Measurements from ENCODE around the gene SLC16A10. TPM values are rescaled to one million over a fixed set of nuclear protein-coding genes. Genes with fewer than 3 reads are reported as not detected.
"Not testable (repeated sequence)": the region's sequence is repeated elsewhere in the genome, so short reads cannot be mapped to it uniquely, and the experiment has no call there.

Gene SLC16A10
- polyA plus RNA-seq, 3 donors: 0.05 to 0.15 TPM; not detected in 1

GRCh38 chr6:111129013-111129412 lies 41.7 kb downstream of the SLC16A10 start:
- H3K36me3 Mint-ChIP-seq: no peaks in the 10 kb centered on the region
- no CpG with 5 or more reads among the region's 1 CpG for WGBS (ENCODE audit: insufficient coverage)
- no peaks in the 10 kb centered on the region for H3K4me1 Mint-ChIP-seq
- no peak for DNase-seq
- no peak overlapping the region for H2AFZ ChIP-seq (ENCODE audit: insufficient read depth, low read depth, low read length, poor library complexity, severe bottlenecking)
- no peaks in the 10 kb centered on the region for H3K79me2 ChIP-seq (ENCODE audit: insufficient read depth, low read length)
- peaks cover 0 to 2% (median 0%) of the 10 kb centered on the region in 7 donors for H3K9me3 Mint-ChIP-seq
- H3K4me2 ChIP-seq (replicated peaks; ENCODE audit: extremely low read depth, low read length, poor library complexity, severe bottlenecking): no peak overlapping the region
- no peak overlapping the region for H3K27ac ChIP-seq (ENCODE audit: low read depth in 1 of 2, low read length in 2 of 2)
- no peak overlapping the region for H3K9ac ChIP-seq (ENCODE audit: insufficient read depth, low read length, poor library complexity, severe bottlenecking)
- no peaks in the 10 kb centered on the region for H3K9me3 ChIP-seq (replicated peaks in 1 of 2; ENCODE audit: control insufficient read depth in 1 of 2, insufficient read depth in 1 of 2, low read length in 2 of 2)
- H3K27me3 ChIP-seq (ENCODE audit: control insufficient read depth in 2 of 2, insufficient read depth in 2 of 2, low read length in 2 of 2): no peaks in the 10 kb centered on the region
- no peaks in the 10 kb centered on the region for H3K4me1 ChIP-seq (ENCODE audit: control insufficient read depth in 1 of 2, insufficient read depth in 2 of 2, low read length in 2 of 2)
- no peaks in the 10 kb centered on the region for H3K36me3 ChIP-seq (replicated peaks in 1 of 2; ENCODE audit: control insufficient read depth in 1 of 2, insufficient read depth in 2 of 2, low read length in 2 of 2)
- H4K20me1 ChIP-seq (ENCODE audit: insufficient read depth, low read length): no peaks in the 10 kb centered on the region
- peak overlapping the region in 1 of 7 donors; percentile 70 for H3K27ac Mint-ChIP-seq
- no peak for TF ChIP-seq CTCF (IDR thresholded peaks at IDR 0.05)
- no peak overlapping the region for H3K4me3 ChIP-seq (replicated peaks in 1 of 3; ENCODE audit: low read depth in 2 of 3, low read length in 3 of 3)
- intact Hi-C loops (cut with micrococcal nuclease): no loop called here
- peaks cover 0 to 2% (median 1%) of the 10 kb centered on the region in 3 donors for H3K27me3 Mint-ChIP-seq (ENCODE audit: low read depth in 3 of 3)
- H3K4me3 Mint-ChIP-seq: no peak overlapping the region

GRCh38 chr6:111131018-111131417 lies 43.7 kb downstream of the SLC16A10 start:
- H3K4me1 Mint-ChIP-seq; H3K27me3 ChIP-seq (ENCODE audit: control insufficient read depth in 2 of 2, insufficient read depth in 2 of 2, low read length in 2 of 2); H2AFZ ChIP-seq (ENCODE audit: insufficient read depth, low read depth, low read length, poor library complexity, severe bottlenecking); H3K4me3 ChIP-seq (replicated peaks in 1 of 3; ENCODE audit: low read depth in 2 of 3, low read length in 3 of 3); H4K20me1 ChIP-seq (ENCODE audit: insufficient read depth, low read length); intact Hi-C loops (cut with micrococcal nuclease); H3K9me3 Mint-ChIP-seq; H3K27ac ChIP-seq (ENCODE audit: low read depth in 1 of 2, low read length in 2 of 2); H3K36me3 ChIP-seq (replicated peaks in 1 of 2; ENCODE audit: control insufficient read depth in 1 of 2, insufficient read depth in 2 of 2, low read length in 2 of 2); H3K4me2 ChIP-seq (replicated peaks; ENCODE audit: extremely low read depth, low read length, poor library complexity, severe bottlenecking); H3K4me1 ChIP-seq (ENCODE audit: control insufficient read depth in 1 of 2, insufficient read depth in 2 of 2, low read length in 2 of 2); H3K36me3 Mint-ChIP-seq; H3K4me3 Mint-ChIP-seq; H3K9ac ChIP-seq (ENCODE audit: insufficient read depth, low read length, poor library complexity, severe bottlenecking); H3K27me3 Mint-ChIP-seq (ENCODE audit: low read depth in 3 of 3); H3K9me3 ChIP-seq (replicated peaks in 1 of 2; ENCODE audit: control insufficient read depth in 1 of 2, insufficient read depth in 1 of 2, low read length in 2 of 2); H3K27ac Mint-ChIP-seq; H3K79me2 ChIP-seq (ENCODE audit: insufficient read depth, low read length); DNase-seq: not testable (repeated sequence)
- 97% methylated on average over 11 of the region's 11 CpGs for WGBS (ENCODE audit: insufficient coverage)

GRCh38 chr6:111132669-111133068 lies 45.4 kb downstream of the SLC16A10 start:
- H2AFZ ChIP-seq (ENCODE audit: insufficient read depth, low read depth, low read length, poor library complexity, severe bottlenecking); H3K27me3 Mint-ChIP-seq (ENCODE audit: low read depth in 3 of 3); H3K4me3 ChIP-seq (replicated peaks in 1 of 3; ENCODE audit: low read depth in 2 of 3, low read length in 3 of 3); H3K9ac ChIP-seq (ENCODE audit: insufficient read depth, low read length, poor library complexity, severe bottlenecking); H4K20me1 ChIP-seq (ENCODE audit: insufficient read depth, low read length); H3K79me2 ChIP-seq (ENCODE audit: insufficient read depth, low read length); H3K4me1 ChIP-seq (ENCODE audit: control insufficient read depth in 1 of 2, insufficient read depth in 2 of 2, low read length in 2 of 2); DNase-seq; H3K27ac Mint-ChIP-seq; intact Hi-C loops (cut with micrococcal nuclease); H3K4me1 Mint-ChIP-seq; H3K36me3 Mint-ChIP-seq; H3K9me3 ChIP-seq (replicated peaks in 1 of 2; ENCODE audit: control insufficient read depth in 1 of 2, insufficient read depth in 1 of 2, low read length in 2 of 2); H3K4me2 ChIP-seq (replicated peaks; ENCODE audit: extremely low read depth, low read length, poor library complexity, severe bottlenecking); H3K27ac ChIP-seq (ENCODE audit: low read depth in 1 of 2, low read length in 2 of 2); H3K4me3 Mint-ChIP-seq; H3K27me3 ChIP-seq (ENCODE audit: control insufficient read depth in 2 of 2, insufficient read depth in 2 of 2, low read length in 2 of 2); H3K36me3 ChIP-seq (replicated peaks in 1 of 2; ENCODE audit: control insufficient read depth in 1 of 2, insufficient read depth in 2 of 2, low read length in 2 of 2): not testable (repeated sequence)
- peaks cover 0 to 10% (median 4%) of the 10 kb centered on the region in 7 donors for H3K9me3 Mint-ChIP-seq
- no CpG with 5 or more reads among the region's 2 CpGs for WGBS (ENCODE audit: insufficient coverage)

- H3K4me1 ChIP-seq (ENCODE audit: control insufficient read depth in 1 of 2, insufficient read depth in 2 of 2, low read length in 2 of 2); H2AFZ ChIP-seq (ENCODE audit: insufficient read depth, low read depth, low read length, poor library complexity, severe bottlenecking); H3K4me1 Mint-ChIP-seq; H3K9ac ChIP-seq (ENCODE audit: insufficient read depth, low read length, poor library complexity, severe bottlenecking); H3K4me2 ChIP-seq (replicated peaks; ENCODE audit: extremely low read depth, low read length, poor library complexity, severe bottlenecking); DNase-seq; H3K27ac Mint-ChIP-seq; H3K4me3 ChIP-seq (replicated peaks in 1 of 3; ENCODE audit: low read depth in 2 of 3, low read length in 3 of 3); H3K27me3 ChIP-seq (ENCODE audit: control insufficient read depth in 2 of 2, insufficient read depth in 2 of 2, low read length in 2 of 2); H3K27me3 Mint-ChIP-seq (ENCODE audit: low read depth in 3 of 3); H3K27ac ChIP-seq (ENCODE audit: low read depth in 1 of 2, low read length in 2 of 2); H3K4me3 Mint-ChIP-seq; intact Hi-C loops (cut with micrococcal nuclease); H3K9me3 ChIP-seq (replicated peaks in 1 of 2; ENCODE audit: control insufficient read depth in 1 of 2, insufficient read depth in 1 of 2, low read length in 2 of 2); H3K79me2 ChIP-seq (ENCODE audit: insufficient read depth, low read length); H3K36me3 Mint-ChIP-seq; H4K20me1 ChIP-seq (ENCODE audit: insufficient read depth, low read length); H3K36me3 ChIP-seq (replicated peaks in 1 of 2; ENCODE audit: control insufficient read depth in 1 of 2, insufficient read depth in 2 of 2, low read length in 2 of 2): not testable (repeated sequence)
- H3K9me3 Mint-ChIP-seq: peaks cover 0 to 15% (median 6%) of the 10 kb centered on the region in 7 donors
- WGBS (ENCODE audit: insufficient coverage): 95% methylated on average over 4 of the region's 6 CpGs
Observed at GRCh38 chr6:111134236-111134869, 47.0 kb downstream of the SLC16A10 start.

All from CD14-positive monocyte (primary cell).